Transverse colon (tissue), 4 donors: ENCODE results near the gene MRC1.

ENCODE experiments used
- CTCF ChIP-seq, 5 experiments: fragments of 200-600 bp in 3 of 5; fragments of 450-650 bp in 2 of 5; sonication (generic) in 3 of 5; IDR thresholded peaks; 1 replicate in 2 of 5; 2 replicates in 3 of 5; pipeline ENCODE4 v1.5.1; 2016 to 2017; ENCODE audit warnings: antibody characterized with exemption in 5 of 5, inconsistent platforms in 3 of 5, mild to moderate bottlenecking in 2 of 5, moderate library complexity in 1 of 5
- EP300 ChIP-seq: sonication (generic); formaldehyde crosslinking; IDR thresholded peaks from one replicate; pipeline ENCODE4 v1.6.1; 2017; ENCODE audit warnings: antibody characterized with exemption, low read depth
- POLR2A ChIP-seq: fragments of 450-650 bp; IDR thresholded peaks from one replicate; pipeline ENCODE4 v1.6.1; 2016; ENCODE audit warnings: antibody characterized with exemption, mild to moderate bottlenecking, moderate library complexity
- POLR2AphosphoS5 ChIP-seq, 3 donors: sonication (generic); formaldehyde crosslinking; IDR thresholded peaks; one replicate each; pipeline ENCODE4 v1.6.1; 2016; ENCODE audit warnings: antibody characterized with exemption in 3 of 3

GRCh38 chr10:17854044-17854652 is 45.0 kb downstream of the MRC1 start:
- TF ChIP-seq CTCF (IDR thresholded peaks at IDR 0.05) = no peak
- no peak for TF ChIP-seq POLR2A
- TF ChIP-seq POLR2AphosphoS5 (IDR thresholded peaks at IDR 0.05) = no peak
- TF ChIP-seq EP300 = no peak
